IPS DF 6.9 (cell line): ENCODE measurements around the gene RASAL1.

Experiments
- DNase-seq: peaks from one replicate; pipeline ENCODE4 v3.0.0-alpha.2; 2013; ENCODE audit warnings: low read depth, low spot score
- H3K27ac ChIP-seq: one replicate; pipeline ENCODE4 v1.5.1; 2013; ENCODE audit warnings: low read length, control low read depth
- H3K27me3 ChIP-seq: 2 replicates; pipeline ENCODE4 v1.6.1; 2013; ENCODE audit warnings: mild to moderate bottlenecking, low read length; ENCODE audit not compliant: control insufficient read depth, insufficient read depth
- H3K36me3 ChIP-seq: 2 replicates; pipeline ENCODE4 v1.6.1; 2013; ENCODE audit warnings: low read length; ENCODE audit not compliant: control insufficient read depth, insufficient read depth
- H3K4me1 ChIP-seq: 2 replicates; pipeline ENCODE4 v1.6.1; 2013; ENCODE audit warnings: low read length; ENCODE audit not compliant: control insufficient read depth, insufficient read depth
- H3K4me3 ChIP-seq: 2 replicates; pipeline ENCODE4 v1.5.1; 2013; ENCODE audit warnings: mild to moderate bottlenecking, low read length
- H3K9me3 ChIP-seq: 2 replicates; pipeline ENCODE4 v1.6.1; 2013; ENCODE audit warnings: low read length, inconsistent platforms; ENCODE audit not compliant: control insufficient read depth, insufficient read depth
- WGBS: extraction: QIAGEN DNeasy Blood & Tissue Kit; methylation state at CpG from one replicate; pipeline ENCODE4 v1.1.7; 2013; ENCODE audit warnings: mixed read lengths, missing lambda C conversion rate; ENCODE audit not compliant: insufficient read length, insufficient coverage; 5-methylcytosine and 5-hydroxymethylcytosine counted together

The RASAL1 gene

GRCh38 chr12:113105606-113106271 lies 29.8 kb downstream of the RASAL1 start:
- Histone ChIP-seq H3K4me1 (no peaks in the 10 kb centered on the region), H3K36me3 (no peaks in the 10 kb centered on the region), H3K4me3 (no peak overlapping the region), H3K27ac (no peak overlapping the region), H3K27me3 (no peaks in the 10 kb centered on the region), H3K9me3 (no peaks in the 10 kb centered on the region)
- no peak for DNase-seq
- no CpG with 5 or more reads among the region's 15 CpGs for WGBS

- H3K4me1 ChIP-seq, result no peaks in the 10 kb centered on the region
- no peak for DNase-seq
- no peak overlapping the region for H3K4me3 ChIP-seq
- H3K27ac ChIP-seq, result no peak overlapping the region
- H3K9me3 ChIP-seq, result no peaks in the 10 kb centered on the region
- H3K36me3 ChIP-seq, result no peaks in the 10 kb centered on the region
- no peaks in the 10 kb centered on the region for H3K27me3 ChIP-seq
- WGBS, result no CpG with 5 or more reads among the region's 13 CpGs
These were observed 30.5 kb downstream of the RASAL1 start for GRCh38 chr12:113104953-113105510.

DNA sequence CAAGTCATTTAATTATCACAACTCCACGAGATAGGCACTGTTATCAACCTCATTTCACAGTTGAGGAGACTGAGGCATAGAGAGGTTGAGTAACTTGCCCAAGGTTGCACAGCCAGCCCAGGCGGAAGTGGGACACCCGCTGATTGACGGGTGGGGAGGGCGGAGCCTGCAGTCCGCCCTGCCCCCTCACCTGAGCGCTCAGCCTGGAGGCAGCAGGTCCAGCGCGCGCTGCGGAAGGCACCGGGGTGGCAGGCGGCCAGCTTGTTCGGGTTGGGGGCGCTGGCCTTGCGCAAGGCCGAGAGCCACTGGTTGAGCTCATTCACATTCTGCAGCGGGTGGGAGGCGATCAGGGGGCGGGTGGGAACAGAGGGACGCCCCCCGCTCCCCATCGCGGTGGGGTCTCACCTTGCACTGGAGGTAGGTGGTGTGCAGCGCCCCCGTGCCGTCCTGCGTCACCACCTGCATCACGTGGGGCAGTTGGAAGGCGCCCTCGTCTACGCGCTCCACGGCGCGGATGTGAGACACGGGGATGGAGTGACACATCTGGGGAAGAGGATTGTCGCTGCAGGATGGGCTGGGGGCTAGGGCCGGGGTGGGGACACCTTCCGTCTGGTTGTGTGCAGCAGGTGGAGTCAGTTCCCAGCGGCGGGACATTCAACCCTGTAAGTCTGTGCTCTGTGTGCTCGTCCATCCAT lies 31.7 kb downstream of the RASAL1 start:
- Histone ChIP-seq H3K4me1 (no peaks in the 10 kb centered on the region), H3K36me3 (no peaks in the 10 kb centered on the region), H3K4me3 (peak overlapping the region; percentile 47; the same call in 1 of the 2 replicates), H3K27me3 (no peaks in the 10 kb centered on the region), H3K9me3 (no peaks in the 10 kb centered on the region), H3K27ac (no peak overlapping the region)
- peak; percentile 91 for DNase-seq
- WGBS, result no CpG with 5 or more reads among the region's 43 CpGs

DNA sequence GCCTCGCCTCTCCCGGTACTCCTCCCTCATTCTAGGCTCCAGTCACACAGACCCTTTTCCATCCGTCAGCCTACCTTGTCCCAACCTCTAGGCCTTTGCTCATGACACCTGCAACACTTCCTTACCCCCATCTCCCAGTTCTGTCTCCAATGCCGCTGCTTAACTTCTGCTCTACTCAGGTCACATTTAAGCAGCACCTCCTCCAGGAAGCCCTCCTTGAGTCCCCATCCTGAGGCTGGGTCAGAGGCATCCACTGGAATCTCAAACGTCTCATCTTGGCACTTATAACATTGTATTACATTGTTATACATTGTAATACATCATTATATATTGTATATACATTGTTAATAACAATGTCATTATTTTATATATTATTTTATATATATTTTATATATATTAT lies 32.8 kb downstream of the RASAL1 start:
- no peak for DNase-seq

DNA sequence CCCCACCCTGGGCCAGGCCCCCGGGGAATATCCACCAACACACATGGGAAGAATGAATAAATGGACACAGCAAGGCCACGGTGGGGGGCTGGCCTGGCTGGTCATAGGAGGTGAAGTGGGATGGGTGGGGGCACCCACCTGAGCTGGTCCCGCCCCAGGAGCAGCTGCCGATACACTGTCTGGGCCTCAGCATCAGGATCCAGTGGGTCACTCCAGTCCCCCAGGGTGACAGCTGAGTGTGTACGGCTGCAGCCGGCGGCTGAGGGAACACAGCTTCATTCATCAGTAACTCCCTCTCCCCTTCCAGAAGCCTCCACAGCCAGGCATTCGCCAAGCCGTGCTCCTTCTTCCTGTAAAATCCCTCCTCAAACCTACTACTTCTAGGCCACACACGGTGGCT lies 33.8 kb downstream of the RASAL1 start:
- Histone ChIP-seq H3K27me3 (no peaks in the 10 kb centered on the region), H3K36me3 (no peaks in the 10 kb centered on the region), H3K4me1 (no peaks in the 10 kb centered on the region), H3K9me3 (no peaks in the 10 kb centered on the region), H3K4me3 (no peak overlapping the region), H3K27ac (no peak overlapping the region)
- no CpG with 5 or more reads among the region's 10 CpGs for WGBS
- no peak for DNase-seq

More for the DNA sequence above, 32.8 kb downstream of the RASAL1 start:
- Histone ChIP-seq H3K36me3 (no peaks in the 10 kb centered on the region), H3K9me3 (no peaks in the 10 kb centered on the region), H3K4me3 (no peak overlapping the region), H3K27me3 (no peaks in the 10 kb centered on the region), H3K4me1 (no peaks in the 10 kb centered on the region), H3K27ac (no peak overlapping the region)
- WGBS, result no CpG with 5 or more reads among the region's 5 CpGs

GRCh38 chr12:113099764-113100163 lies 35.8 kb downstream of the RASAL1 start:
- H3K4me1 ChIP-seq, result no peaks in the 10 kb centered on the region
- H3K27ac ChIP-seq, result no peak overlapping the region
- no peaks in the 10 kb centered on the region for H3K9me3 ChIP-seq
- WGBS, result no CpG with 5 or more reads among the region's 12 CpGs
- H3K27me3 ChIP-seq, result no peaks in the 10 kb centered on the region
- no peaks in the 10 kb centered on the region for H3K36me3 ChIP-seq
- H3K4me3 ChIP-seq, result no peak overlapping the region
- DNase-seq, result no peak

DNA sequence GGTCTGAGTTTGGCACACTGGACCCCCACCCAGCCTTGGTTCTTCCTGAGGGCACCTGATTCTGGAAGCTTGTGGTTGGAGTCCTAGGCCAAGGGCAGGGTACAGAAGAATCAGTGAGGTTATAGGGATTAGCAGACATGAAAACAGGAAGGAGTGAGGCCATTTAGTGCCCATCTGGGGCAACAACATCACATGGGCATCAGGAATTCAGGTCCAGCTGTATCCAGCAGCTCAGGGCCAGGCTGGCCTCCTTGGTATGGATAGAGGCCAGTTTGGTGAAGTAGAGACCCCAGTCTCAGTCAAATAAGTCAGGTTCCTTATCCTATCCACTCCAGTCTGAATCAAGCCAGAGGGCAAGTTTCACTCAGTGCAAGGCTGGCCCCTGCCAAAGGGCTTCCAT lies 36.2 kb downstream of the RASAL1 start:
- H3K9me3 ChIP-seq, result no peaks in the 10 kb centered on the region
- H3K36me3 ChIP-seq, result no peaks in the 10 kb centered on the region
- H3K27ac ChIP-seq, result no peak overlapping the region
- no peaks in the 10 kb centered on the region for H3K4me1 ChIP-seq
- no peaks in the 10 kb centered on the region for H3K27me3 ChIP-seq
- DNase-seq, result no peak
- H3K4me3 ChIP-seq, result no peak overlapping the region

GRCh38 chr12:113098441-113099028 lies 37.0 kb downstream of the RASAL1 start:
- H3K4me1 ChIP-seq, result no peaks in the 10 kb centered on the region
- no peak overlapping the region for H3K4me3 ChIP-seq
- DNase-seq, result peak; percentile 87
- WGBS, result no CpG with 5 or more reads among the region's 15 CpGs
- H3K27me3 ChIP-seq, result no peaks in the 10 kb centered on the region
- no peaks in the 10 kb centered on the region for H3K36me3 ChIP-seq
- H3K27ac ChIP-seq, result no peak overlapping the region
- no peaks in the 10 kb centered on the region for H3K9me3 ChIP-seq

- no peaks in the 10 kb centered on the region for H3K4me1 ChIP-seq
These were observed 37.7 kb downstream of the RASAL1 start for GRCh38 chr12:113097716-113098440.

DNA sequence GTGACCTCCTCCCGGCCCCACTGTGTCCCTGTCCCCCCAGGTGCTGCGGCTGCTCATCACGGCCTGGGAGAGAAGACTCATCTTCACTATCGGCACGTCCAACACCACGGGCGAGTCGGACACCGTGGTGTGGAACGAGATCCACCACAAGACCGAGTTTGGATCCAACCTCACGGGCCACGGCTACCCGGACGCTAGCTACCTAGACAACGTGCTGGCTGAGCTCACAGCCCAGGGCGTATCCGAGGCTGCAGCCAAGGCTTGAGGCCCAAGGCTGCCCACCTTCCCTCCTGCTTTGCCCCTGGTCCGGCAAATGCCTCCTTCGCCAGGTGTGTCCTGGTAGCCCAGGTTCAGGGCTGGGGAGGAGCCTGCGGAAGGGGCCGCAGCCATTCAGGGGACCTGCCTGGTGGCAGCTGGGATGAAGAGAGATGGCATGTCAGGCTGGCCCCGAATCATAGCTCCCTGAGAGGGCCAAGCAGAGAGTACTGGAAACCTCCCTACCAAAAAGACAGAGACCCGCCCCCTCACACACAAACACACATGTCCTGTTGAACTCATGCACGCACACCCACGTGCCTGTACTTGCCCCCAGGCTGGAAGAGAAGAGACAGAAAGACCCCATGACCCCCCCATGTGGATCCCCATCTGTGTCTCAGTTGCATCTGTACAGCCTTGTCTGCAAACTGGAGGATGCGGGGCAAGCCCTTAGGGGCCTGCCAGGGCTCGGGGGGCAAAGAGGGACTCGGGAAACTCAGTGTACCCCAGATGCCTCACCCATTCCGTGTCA lies 38.7 kb downstream of the RASAL1 start:
- Histone ChIP-seq H3K4me3 (no peak overlapping the region), H3K9me3 (no peaks in the 10 kb centered on the region), H3K27ac (no peak overlapping the region), H3K36me3 (no peaks in the 10 kb centered on the region), H3K27me3 (no peaks in the 10 kb centered on the region), H3K4me1 (no peaks in the 10 kb centered on the region)
- no peak for DNase-seq
- no CpG with 5 or more reads among the region's 30 CpGs for WGBS

More at GRCh38 chr12:113097716-113098440, 37.7 kb downstream of the RASAL1 start:
- no peaks in the 10 kb centered on the region for H3K36me3 ChIP-seq
- DNase-seq, result no peak
- no peak overlapping the region for H3K4me3 ChIP-seq
- no peaks in the 10 kb centered on the region for H3K27me3 ChIP-seq
- no CpG with 5 or more reads among the region's 14 CpGs for WGBS
- H3K9me3 ChIP-seq, result no peaks in the 10 kb centered on the region
- no peak overlapping the region for H3K27ac ChIP-seq
